ENCODE measurements around the gene KIAA1671. TPM values are rescaled to one million over a fixed set of nuclear protein-coding genes. Genes with fewer than 3 reads are reported as not detected.

Gene KIAA1671
- total RNA-seq, 1 experiment from 2014 or later: 12.8 TPM

DNA sequence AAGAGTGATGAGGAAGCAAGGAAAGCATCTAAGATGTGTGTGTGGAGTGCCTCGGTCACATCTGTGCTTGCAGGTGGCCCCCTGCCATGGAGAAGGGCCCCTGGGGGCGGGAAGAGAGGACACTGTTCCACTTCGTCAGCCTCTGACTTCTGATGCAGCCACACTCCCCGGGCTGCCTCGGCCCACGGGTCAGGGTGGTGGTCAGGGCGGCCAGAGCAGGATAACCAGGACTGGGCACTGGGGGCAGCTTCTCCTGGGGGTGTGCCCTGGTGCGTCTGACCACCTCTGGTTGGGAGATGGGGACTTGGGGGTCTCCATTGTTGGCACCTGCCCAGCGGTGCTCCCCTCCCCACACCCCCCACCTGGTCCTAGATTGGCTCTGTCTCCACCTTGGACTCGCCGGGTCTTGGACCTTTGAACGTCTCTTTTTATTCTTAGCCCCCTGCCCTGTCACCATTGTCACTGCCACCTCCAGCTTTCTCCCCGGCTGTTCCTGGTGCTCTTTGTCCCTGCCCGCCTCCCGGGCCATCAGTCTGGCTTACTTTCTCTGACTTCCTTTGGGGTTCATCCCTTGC, 114.4 kb downstream of the KIAA1671 start:
- TF ChIP-seq, protein P1, sequence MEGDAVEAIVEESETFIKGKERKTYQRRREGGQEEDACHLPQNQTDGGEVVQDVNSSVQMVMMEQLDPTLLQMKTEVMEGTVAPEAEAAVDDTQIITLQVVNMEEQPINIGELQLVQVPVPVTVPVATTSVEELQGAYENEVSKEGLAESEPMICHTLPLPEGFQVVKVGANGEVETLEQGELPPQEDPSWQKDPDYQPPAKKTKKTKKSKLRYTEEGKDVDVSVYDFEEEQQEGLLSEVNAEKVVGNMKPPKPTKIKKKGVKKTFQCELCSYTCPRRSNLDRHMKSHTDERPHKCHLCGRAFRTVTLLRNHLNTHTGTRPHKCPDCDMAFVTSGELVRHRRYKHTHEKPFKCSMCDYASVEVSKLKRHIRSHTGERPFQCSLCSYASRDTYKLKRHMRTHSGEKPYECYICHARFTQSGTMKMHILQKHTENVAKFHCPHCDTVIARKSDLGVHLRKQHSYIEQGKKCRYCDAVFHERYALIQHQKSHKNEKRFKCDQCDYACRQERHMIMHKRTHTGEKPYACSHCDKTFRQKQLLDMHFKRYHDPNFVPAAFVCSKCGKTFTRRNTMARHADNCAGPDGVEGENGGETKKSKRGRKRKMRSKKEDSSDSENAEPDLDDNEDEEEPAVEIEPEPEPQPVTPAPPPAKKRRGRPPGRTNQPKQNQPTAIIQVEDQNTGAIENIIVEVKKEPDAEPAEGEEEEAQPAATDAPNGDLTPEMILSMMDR (conservative IDR thresholded peaks at IDR 0.05; ENCODE audit: low read depth, low read length): no peak
- TF ChIP-seq EZH2 (IDR thresholded peaks at IDR 0.05; ENCODE audit: borderline replicate concordance, low read depth, low read length, poor library complexity, severe bottlenecking): no peak
- no peaks in the 10 kb centered on the region for H3K9me3 ChIP-seq (ENCODE audit: low read depth, low read length, poor library complexity, severe bottlenecking)
- intact Hi-C loops (cut with micrococcal nuclease; ENCODE audit: unreplicated experiment): no loop called here
- H3K36me3 ChIP-seq (ENCODE audit: insufficient read depth, low read length, poor library complexity, severe bottlenecking): no peaks in the 10 kb centered on the region
- DNase-seq (ENCODE audit: low spot score): no peak
- no peaks in the 10 kb centered on the region for H3K27me3 ChIP-seq (replicated peaks; ENCODE audit: insufficient read depth, low read depth, low read length, poor library complexity)
- ChIA-PET POLR2A (ENCODE audit: low non-redundant PET) (no interaction called here), CTCF (no interaction called here)
- no peak overlapping the region for H3K27ac ChIP-seq (ENCODE audit: low read depth, low read length, poor library complexity, severe bottlenecking)
- BruUV-seq (replicated peaks): no TSS peak
- H3K4me1 ChIP-seq (ENCODE audit: insufficient read depth, low read length, poor library complexity, severe bottlenecking): no peaks in the 10 kb centered on the region
- no peak overlapping the region for H3K4me3 ChIP-seq (ENCODE audit: low read depth, low read length, poor library complexity, severe bottlenecking)

DNA sequence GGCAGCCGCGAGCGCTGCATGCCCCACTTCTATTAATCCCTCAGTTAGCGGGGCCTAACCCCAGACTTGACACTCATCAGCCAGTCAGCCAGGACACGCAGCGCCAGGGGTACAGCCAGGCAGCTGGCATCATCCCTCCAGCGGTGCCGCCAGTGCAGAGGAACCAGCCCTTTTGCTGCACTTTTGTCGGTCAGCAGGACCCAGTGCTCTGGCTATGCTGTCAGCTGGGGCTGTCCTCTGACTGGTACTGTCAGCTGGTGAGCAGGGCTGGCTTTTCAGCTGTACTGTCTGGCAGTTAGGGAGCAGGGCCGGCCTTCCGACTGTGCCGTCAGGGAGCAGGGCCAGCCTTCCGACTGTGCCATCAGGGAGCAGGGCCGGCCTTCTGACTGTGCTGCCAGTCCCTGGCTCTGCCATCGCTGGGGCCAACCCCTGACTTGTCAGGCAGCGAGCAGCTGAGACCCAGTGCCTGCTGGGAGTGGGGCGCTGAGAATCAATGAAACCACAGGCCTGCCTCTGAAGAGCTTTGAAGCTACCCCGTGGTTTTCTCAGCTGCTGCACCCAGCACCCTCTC, 115.4 kb downstream of the KIAA1671 start:
- no TSS peak for BruUV-seq (replicated peaks)
- no peaks in the 10 kb centered on the region for H3K9me3 ChIP-seq (ENCODE audit: low read depth, low read length, poor library complexity, severe bottlenecking)
- H3K36me3 ChIP-seq (ENCODE audit: insufficient read depth, low read length, poor library complexity, severe bottlenecking): no peaks in the 10 kb centered on the region
- ChIA-PET CTCF (no interaction called here), POLR2A (ENCODE audit: low non-redundant PET) (no interaction called here)
- no peaks in the 10 kb centered on the region for H3K4me1 ChIP-seq (ENCODE audit: insufficient read depth, low read length, poor library complexity, severe bottlenecking)
- intact Hi-C loops (cut with micrococcal nuclease; ENCODE audit: unreplicated experiment): no loop called here
- TF ChIP-seq, protein P1 (conservative IDR thresholded peaks at IDR 0.05; ENCODE audit: low read depth, low read length): no peak
- TF ChIP-seq EZH2 (IDR thresholded peaks at IDR 0.05; ENCODE audit: borderline replicate concordance, low read depth, low read length, poor library complexity, severe bottlenecking): no peak
- no peaks in the 10 kb centered on the region for H3K27me3 ChIP-seq (replicated peaks; ENCODE audit: insufficient read depth, low read depth, low read length, poor library complexity)
- H3K4me3 ChIP-seq (ENCODE audit: low read depth, low read length, poor library complexity, severe bottlenecking): no peak overlapping the region
- no peak for DNase-seq (ENCODE audit: low spot score)
- no peak overlapping the region for H3K27ac ChIP-seq (ENCODE audit: low read depth, low read length, poor library complexity, severe bottlenecking)

DNA sequence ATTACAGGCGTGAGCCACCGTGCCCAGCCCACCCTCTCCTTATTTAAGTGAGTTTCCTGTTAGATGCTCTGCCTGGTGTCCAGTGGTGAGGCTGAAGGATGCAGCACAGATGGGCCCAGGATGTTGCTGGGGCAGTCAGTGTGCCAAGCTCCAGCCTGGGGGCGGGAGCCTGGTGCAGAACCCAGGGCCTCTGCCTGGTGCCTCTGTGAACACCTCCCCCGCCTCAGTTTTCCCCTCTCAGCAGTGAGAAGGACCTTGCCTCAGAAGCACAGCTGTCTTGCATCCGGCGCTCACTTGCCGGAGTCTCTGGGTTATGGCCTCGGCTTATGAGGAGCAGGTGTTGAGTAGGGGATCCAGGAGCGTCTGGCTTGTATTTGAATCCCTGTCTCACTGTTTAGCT, 116.2 kb downstream of the KIAA1671 start:
- no peaks in the 10 kb centered on the region for H3K27me3 ChIP-seq (replicated peaks; ENCODE audit: insufficient read depth, low read depth, low read length, poor library complexity)
- DNase-seq (ENCODE audit: low spot score): no peak
- POLR2A ChIA-PET (ENCODE audit: low non-redundant PET): no interaction called here
- no peaks in the 10 kb centered on the region for H3K9me3 ChIP-seq (ENCODE audit: low read depth, low read length, poor library complexity, severe bottlenecking)
- CTCF ChIA-PET: no interaction called here
- intact Hi-C loops (cut with micrococcal nuclease; ENCODE audit: unreplicated experiment): no loop called here
- H3K27ac ChIP-seq (ENCODE audit: low read depth, low read length, poor library complexity, severe bottlenecking): no peak overlapping the region
- H3K4me3 ChIP-seq (ENCODE audit: low read depth, low read length, poor library complexity, severe bottlenecking): no peak overlapping the region
- no peaks in the 10 kb centered on the region for H3K4me1 ChIP-seq (ENCODE audit: insufficient read depth, low read length, poor library complexity, severe bottlenecking)
- BruUV-seq (replicated peaks): no TSS peak
- TF ChIP-seq, protein P1 (conservative IDR thresholded peaks at IDR 0.05; ENCODE audit: low read depth, low read length): no peak
- TF ChIP-seq EZH2 (IDR thresholded peaks at IDR 0.05; ENCODE audit: borderline replicate concordance, low read depth, low read length, poor library complexity, severe bottlenecking): no peak
- no peaks in the 10 kb centered on the region for H3K36me3 ChIP-seq (ENCODE audit: insufficient read depth, low read length, poor library complexity, severe bottlenecking)

Data from A673 (cell line).